HG02884 (cell line): ENCODE measurements around the gene GDF2.

Experiments used
- ATAC-seq: cut with Tn5 transposase; IDR thresholded peaks from one replicate; pipeline ENCODE4 v1.9.1; 2021; ENCODE audit warnings: mild to moderate bottlenecking, moderate library complexity; ENCODE audit not compliant: unreplicated experiment

Gene GDF2

GRCh38 chr10:47350671-47351640, 28.7 kb downstream of the GDF2 start:
- no peak for ATAC-seq

DNA sequence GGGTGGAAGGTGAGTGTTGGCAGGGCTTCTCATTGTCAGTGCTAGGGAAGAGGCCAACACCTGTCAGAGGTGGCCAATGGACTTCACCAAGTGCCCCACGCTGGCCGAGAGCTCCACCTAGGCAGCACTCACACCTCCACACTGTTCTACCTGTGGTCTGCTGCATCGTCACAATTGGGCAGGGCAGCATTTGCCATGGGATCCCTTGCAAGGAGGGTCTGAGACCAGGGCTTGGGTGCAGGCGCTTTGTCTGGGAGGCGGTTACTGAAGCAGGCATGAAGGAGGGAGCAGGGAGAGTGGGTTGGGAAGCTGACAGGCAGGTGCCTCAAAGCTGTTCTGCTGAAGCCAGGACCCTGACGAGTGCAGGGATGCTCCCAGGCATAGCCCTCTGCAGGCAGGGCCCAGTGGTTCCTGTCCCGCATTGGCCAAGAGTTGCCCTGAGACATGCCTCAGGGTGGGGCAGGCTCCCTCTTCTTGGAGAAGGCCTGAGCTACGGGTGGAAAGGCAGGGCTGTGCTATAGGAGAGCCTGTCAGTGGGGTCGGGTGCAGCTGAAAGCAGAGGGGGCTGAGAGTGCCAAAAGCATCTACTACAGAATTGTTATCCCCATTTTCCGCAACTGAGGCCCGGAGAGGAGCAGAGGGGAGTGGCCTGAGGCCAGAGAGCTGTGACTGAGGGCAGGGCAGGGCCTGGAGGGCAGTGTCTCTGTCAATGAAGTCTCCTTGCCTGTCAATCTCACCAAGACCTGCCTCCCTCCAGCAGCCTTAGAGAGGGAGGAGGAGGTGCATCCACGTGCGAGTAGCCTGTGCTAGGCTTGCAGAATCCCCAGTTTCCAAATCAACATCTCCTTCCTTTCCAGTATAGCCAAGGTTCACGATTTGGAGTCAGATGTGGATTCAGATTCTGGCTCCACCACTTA, 29.9 kb downstream of the GDF2 start:
- no peak for ATAC-seq

GRCh38 chr10:47353351-47353750, 31.1 kb downstream of the GDF2 start:
- no peak for ATAC-seq

DNA sequence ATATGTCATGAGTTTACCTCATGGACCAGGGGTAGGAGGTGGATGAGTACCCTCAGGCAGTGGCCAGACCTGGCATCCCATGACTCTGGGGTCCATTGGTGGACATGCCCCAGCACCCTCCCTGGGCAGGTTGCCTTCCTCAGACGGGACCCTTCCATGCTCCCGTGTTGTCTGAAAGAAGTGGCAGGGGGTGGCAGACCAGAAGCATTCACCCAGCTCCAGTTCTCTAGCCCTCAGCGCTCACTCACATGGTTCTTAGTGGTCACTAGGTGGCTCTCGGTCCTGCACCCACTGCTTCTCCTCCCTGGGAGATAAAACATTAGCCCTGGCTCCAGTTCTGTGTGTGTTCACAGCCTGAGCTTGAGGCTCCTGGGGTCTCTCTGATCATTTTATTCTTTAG, 31.9 kb downstream of the GDF2 start:
- no peak for ATAC-seq

GRCh38 chr10:47354900-47355299, 32.6 kb downstream of the GDF2 start:
- no peak for ATAC-seq

DNA sequence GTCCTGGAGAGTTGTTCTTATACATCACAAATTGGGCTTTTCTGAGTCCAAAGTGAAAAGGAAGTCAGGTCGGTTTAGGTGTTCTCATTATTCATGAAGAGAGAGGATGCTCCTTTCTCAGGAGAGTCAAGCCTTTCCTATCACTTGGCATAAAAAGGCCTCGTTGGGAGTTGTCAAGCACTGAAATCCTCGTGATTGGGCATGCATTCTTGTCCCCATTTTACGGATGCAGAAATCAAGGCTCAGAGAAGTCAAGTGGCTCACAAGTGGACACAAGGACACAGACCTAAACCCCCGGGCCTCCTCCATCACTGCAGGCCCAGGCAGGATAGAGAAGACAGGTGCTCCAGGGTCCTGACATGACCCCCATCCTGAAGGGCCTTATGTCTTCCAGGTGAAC, 34.5 kb downstream of the GDF2 start:
- no peak for ATAC-seq

DNA sequence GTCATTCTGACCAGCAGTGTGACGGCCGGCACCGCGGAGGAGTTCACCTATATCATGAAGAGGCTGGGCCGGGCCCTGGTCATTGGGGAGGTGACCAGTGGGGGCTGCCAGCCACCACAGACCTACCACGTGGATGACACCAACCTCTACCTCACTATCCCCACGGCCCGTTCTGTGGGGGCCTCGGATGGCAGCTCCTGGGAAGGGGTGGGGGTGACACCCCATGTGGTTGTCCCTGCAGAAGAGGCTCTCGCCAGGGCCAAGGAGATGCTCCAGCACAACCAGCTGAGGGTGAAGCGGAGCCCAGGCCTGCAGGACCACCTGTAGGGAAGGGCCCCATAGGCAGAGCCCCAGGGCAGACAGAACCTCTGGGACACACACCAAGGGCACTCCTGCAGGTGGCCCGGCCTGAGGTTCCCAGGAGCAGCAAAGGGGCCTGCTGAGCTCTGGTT, 34.9 kb downstream of the GDF2 start:
- no peak for ATAC-seq

GRCh38 chr10:47357911-47358310, 35.7 kb downstream of the GDF2 start:
- no peak for ATAC-seq

GRCh38 chr10:47358457-47358856, 36.2 kb downstream of the GDF2 start:
- ATAC-seq, result no peak

GRCh38 chr10:47359101-47359500, 36.8 kb downstream of the GDF2 start:
- no peak for ATAC-seq

DNA sequence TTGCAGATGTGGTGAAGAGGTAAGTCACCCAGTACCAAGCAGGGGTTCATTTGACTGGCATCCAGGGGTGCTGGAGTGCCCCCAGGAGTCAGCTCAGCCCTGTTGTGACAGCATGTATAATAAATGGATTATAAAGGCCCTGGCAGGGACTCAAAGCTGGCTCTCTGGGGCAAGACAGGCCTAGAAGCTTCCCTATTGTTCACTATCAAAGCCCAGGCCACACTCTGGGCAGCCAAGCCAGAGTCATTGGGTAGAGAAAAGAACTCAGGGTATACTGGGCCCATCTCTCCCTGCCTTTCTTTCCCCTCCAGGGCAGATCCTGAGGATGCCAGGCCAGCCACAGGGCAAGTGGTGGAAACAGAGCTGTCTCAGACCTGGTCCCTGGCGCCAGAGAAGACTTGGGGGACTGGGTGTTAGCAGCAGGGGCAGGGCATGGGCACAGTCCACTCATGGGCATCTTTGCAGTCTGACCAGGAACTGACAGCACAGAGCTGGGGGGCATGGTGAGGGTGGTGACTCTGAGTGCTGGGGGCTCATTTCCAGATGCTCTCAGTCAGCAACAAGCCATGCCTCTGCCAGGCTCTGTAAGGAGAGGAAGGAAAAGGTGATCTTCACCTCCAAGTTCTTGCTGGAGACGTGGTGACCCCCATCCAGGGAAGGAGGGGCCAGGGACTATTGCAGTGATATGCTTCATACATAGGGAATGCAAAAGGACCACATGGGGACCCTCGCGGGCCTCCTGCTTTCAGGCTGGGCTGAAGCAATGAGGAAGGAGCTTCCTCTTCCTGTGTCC, 37.6 kb downstream of the GDF2 start:
- no peak for ATAC-seq

GRCh38 chr10:47360419-47361040, 38.3 kb downstream of the GDF2 start:
- ATAC-seq, result no peak

- ATAC-seq, result no peak
Observed at GRCh38 chr10:47361293-47361692, 39.0 kb downstream of the GDF2 start.

- no peak for ATAC-seq
Observed at GRCh38 chr10:47362199-47362598, 39.9 kb downstream of the GDF2 start.

GRCh38 chr10:47363781-47364180, 41.5 kb downstream of the GDF2 start:
- ATAC-seq, result no peak

GRCh38 chr10:47364366-47364765, 42.1 kb downstream of the GDF2 start:
- ATAC-seq, result no peak

GRCh38 chr10:47364911-47365310, 42.7 kb downstream of the GDF2 start:
- ATAC-seq, result no peak

DNA sequence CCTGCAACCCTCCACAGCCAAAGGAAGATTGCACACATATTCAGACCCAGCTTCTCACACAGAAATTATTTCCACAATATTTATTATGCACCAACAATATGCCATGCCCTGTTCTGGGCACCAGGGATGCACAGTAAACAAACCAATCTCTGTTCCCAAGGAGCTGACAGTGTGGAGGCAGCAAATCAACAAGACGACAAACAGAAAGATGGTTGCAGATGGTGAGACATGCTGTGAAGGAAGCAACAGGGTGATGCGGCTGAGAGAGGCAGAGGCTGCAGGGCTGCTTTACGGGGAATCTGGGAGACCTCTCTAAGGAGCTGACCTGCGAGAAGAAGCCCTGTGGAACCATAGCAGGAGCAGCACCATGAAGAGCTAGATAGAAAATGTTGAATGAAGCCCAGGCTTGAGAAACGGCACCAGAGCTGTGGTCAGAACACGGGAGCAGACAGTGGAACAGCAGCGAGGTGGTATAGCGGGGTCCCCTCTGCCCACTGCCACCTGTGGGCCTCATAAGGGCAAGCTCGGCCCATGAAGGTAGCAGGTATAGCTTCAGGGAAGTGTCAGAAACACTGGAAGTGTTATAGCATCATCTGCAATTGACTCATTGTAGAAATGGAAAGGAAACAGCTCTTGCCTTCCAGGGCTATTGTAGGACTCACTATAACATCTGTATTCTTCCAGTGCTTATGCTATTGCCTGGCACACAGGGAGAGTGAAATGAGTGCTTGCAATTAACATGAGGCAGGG, 43.4 kb downstream of the GDF2 start:
- ATAC-seq, result no peak

GRCh38 chr10:47366181-47366631, 44.0 kb downstream of the GDF2 start:
- ATAC-seq, result no peak
